Esophagus squamous epithelium (tissue), 5 donors: ENCODE results near the gene CIAO2B. TPM values are rescaled to one million over a fixed set of nuclear protein-coding genes. Genes with fewer than 3 reads are reported as not detected.

Experiments
- DNase-seq: peaks from one replicate; lab custom pipeline; 2025; lab: John Stamatoyannopoulos, UW
- H3K27ac ChIP-seq, 4 donors: fragments of 200-600 bp; sonication (generic); one replicate each; pipeline ENCODE4 v1.5.1; 2016 to 2019; ENCODE audit warnings: mild to moderate bottlenecking in 1 of 4
- H3K27me3 ChIP-seq, 4 donors: fragments of 200-600 bp; sonication (generic); 1 replicate in 3 of 4; 2 replicates in 1 of 4; pipeline versions ENCODE4 v1.5.1 to v1.6.0; 2017 to 2021; ENCODE audit warnings: antibody characterized with exemption in 1 of 4
- H3K36me3 ChIP-seq, 3 donors: fragments of 200-600 bp; sonication (generic); one replicate each; pipeline ENCODE4 v1.5.1; 2016 to 2019
- H3K4me1 ChIP-seq, 3 donors: fragments of 200-600 bp; sonication (generic); one replicate each; pipeline ENCODE4 v1.5.1; 2017 to 2019
- H3K4me3 ChIP-seq, 4 donors: fragments of 200-600 bp; sonication (generic); 1 replicate in 3 of 4; 2 replicates in 1 of 4; pipeline ENCODE4 v1.5.1; 2016 to 2019; ENCODE audit warnings: mild to moderate bottlenecking in 2 of 4, moderate library complexity in 1 of 4
- H3K9me3 ChIP-seq, 3 donors: fragments of 200-600 bp; sonication (generic); one replicate each; pipeline ENCODE4 v1.5.1; 2016 to 2019
- CTCF ChIP-seq, 6 experiments: fragments of 450-650 bp in 4 of 6; fragments of 200-600 bp in 2 of 6; sonication (generic) in 2 of 6; IDR thresholded peaks; one replicate each; pipeline ENCODE4 v1.5.1; 2016 to 2019; ENCODE audit warnings: antibody characterized with exemption in 6 of 6, mild to moderate bottlenecking in 4 of 6, moderate library complexity in 4 of 6
- POLR2A ChIP-seq, 4 donors: fragments of 450-650 bp; IDR thresholded peaks; one replicate each; pipeline ENCODE4 v1.6.1; 2017; ENCODE audit warnings: antibody characterized with exemption in 4 of 4, mild to moderate bottlenecking in 4 of 4, moderate library complexity in 3 of 4
- WGBS, 2 donors: methylation state at CpG; one replicate each; pipeline ENCODE4 v1.1.5; 2018; 5-methylcytosine and 5-hydroxymethylcytosine counted together
- intact Hi-C: fragments of 100-400 bp; cut with DNase I; formaldehyde crosslinking; loops from one replicate; pipeline ENCODE4 v1.15.0; 2022
- total RNA-seq, 4 donors: library from RNA; depleted of rRNA; stranded (reverse); fragments of >200 nt; gene quantifications; one replicate each; pipeline ENCODE4 v1.1.0, GENCODE V29; 2016
- donor health status: DM: yes; HTN: yes; CAD: no.

The CIAO2B gene
- total RNA-seq, 4 donors from 2014 or later, result 112 to 153 (median 126) TPM

- WGBS, 2 donors, result 96 to 100% methylated on average over 4 to 6 of the region's 8 CpGs
- intact Hi-C loops, result no loop called here
- TF ChIP-seq POLR2A (IDR thresholded peaks at IDR 0.05) (no peak), CTCF (IDR thresholded peaks at IDR 0.05) (no peak)
- no peak for DNase-seq
- peaks cover 5 to 44% (median 7%) of the 10 kb centered on the region in 3 donors for H3K4me1 ChIP-seq
- no peak overlapping the region for H3K4me3 ChIP-seq
- peak overlapping the region in 3 of 4 donors; percentile 25 to 75 (median 49) for H3K27ac ChIP-seq
- H3K36me3 ChIP-seq, result no peaks in the 10 kb centered on the region
- H3K27me3 ChIP-seq, result no peaks in the 10 kb centered on the region
- no peaks in the 10 kb centered on the region for H3K9me3 ChIP-seq
These were observed 22.4 kb downstream of the CIAO2B start for GRCh38 chr16:66911801-66912200.

- H3K27ac ChIP-seq, result peak overlapping the region; percentile 30 to 75 (median 49)
- no peaks in the 10 kb centered on the region for H3K9me3 ChIP-seq
- peak overlapping the region in 1 of 4 donors; percentile 6 for H3K4me3 ChIP-seq
- H3K27me3 ChIP-seq, result no peaks in the 10 kb centered on the region
- TF ChIP-seq POLR2A (IDR thresholded peaks at IDR 0.05) (no peak), CTCF (IDR thresholded peaks at IDR 0.05) (no peak)
- no peak for DNase-seq
- no CpG with 5 or more reads among the region's 5 CpGs for WGBS, 2 donors
- H3K4me1 ChIP-seq, result peaks cover 5 to 51% (median 8%) of the 10 kb centered on the region in 3 donors
- H3K36me3 ChIP-seq, result no peaks in the 10 kb centered on the region
- intact Hi-C loops, result no loop called here
These were observed 23.1 kb downstream of the CIAO2B start for GRCh38 chr16:66911112-66911511.

GRCh38 chr16:66910175-66910940 lies 23.8 kb downstream of the CIAO2B start:
- DNase-seq, result no peak
- TF ChIP-seq CTCF (IDR thresholded peaks at IDR 0.05), result no peak
- TF ChIP-seq POLR2A (IDR thresholded peaks at IDR 0.05), result no peak
- Histone ChIP-seq H3K27me3 (no peaks in the 10 kb centered on the region), H3K36me3 (no peaks in the 10 kb centered on the region), H3K9me3 (no peaks in the 10 kb centered on the region), H3K4me1 (peaks cover 7 to 59% (median 16%) of the 10 kb centered on the region in 3 donors), H3K4me3 (peak overlapping the region in 1 of 4 donors; percentile 6), H3K27ac (peak overlapping the region in 3 of 4 donors; percentile 30 to 75 (median 49))
- intact Hi-C loops, result no loop called here
- 83% methylated on average over 4 to 6 of the region's 14 CpGs for WGBS, 2 donors

GRCh38 chr16:66908762-66909559 lies 25.2 kb downstream of the CIAO2B start:
- Histone ChIP-seq H3K4me3 (no peak overlapping the region), H3K27ac (no peak overlapping the region), H3K9me3 (no peaks in the 10 kb centered on the region), H3K27me3 (no peaks in the 10 kb centered on the region), H3K4me1 (peaks cover 15 to 73% (median 29%) of the 10 kb centered on the region in 3 donors), H3K36me3 (no peaks in the 10 kb centered on the region)
- DNase-seq, result no peak
- WGBS, 2 donors, result 82 to 90% methylated on average over 4 to 7 of the region's 14 CpGs
- intact Hi-C loops, result no loop called here
- TF ChIP-seq POLR2A (IDR thresholded peaks at IDR 0.05) (no peak), CTCF (IDR thresholded peaks at IDR 0.05) (no peak)

- Histone ChIP-seq H3K36me3 (no peaks in the 10 kb centered on the region), H3K4me1 (peaks cover 22 to 81% (median 37%) of the 10 kb centered on the region in 3 donors), H3K27me3 (no peaks in the 10 kb centered on the region), H3K27ac (peak overlapping the region in 2 of 4 donors; percentile 26 to 93), H3K9me3 (no peaks in the 10 kb centered on the region), H3K4me3 (no peak overlapping the region)
- 90% methylated on average over 2 of the region's 3 CpGs; no CpG with 5 or more reads in 1 of the 2 donors for WGBS, 2 donors
- intact Hi-C loops, result no loop called here
- TF ChIP-seq CTCF (IDR thresholded peaks at IDR 0.05) (no peak), POLR2A (IDR thresholded peaks at IDR 0.05) (no peak)
- DNase-seq, result no peak
These were observed 26.1 kb downstream of the CIAO2B start for GRCh38 chr16:66908116-66908515.
